IPS-11a (cell line): ENCODE results near the gene ADAMTS4.

ENCODE experiments used
- H3K4me3 ChIP-seq: one replicate; pipeline ENCODE4 v1.5.1; 2013; ENCODE audit warnings: low read depth, low read length, control low read depth

ADAMTS4 gene

GRCh38 chr1:161219078-161219892, 20.4 kb upstream of the ADAMTS4 start:
- no peak overlapping the region for H3K4me3 ChIP-seq

GRCh38 chr1:161218301-161219077, 19.6 kb upstream of the ADAMTS4 start:
- no peak overlapping the region for H3K4me3 ChIP-seq

GRCh38 chr1:161217831-161218230, 19.0 kb upstream of the ADAMTS4 start:
- no peak overlapping the region for H3K4me3 ChIP-seq

- no peak overlapping the region for H3K4me3 ChIP-seq
These were observed 18.3 kb upstream of the ADAMTS4 start for GRCh38 chr1:161216945-161217712.

- no peak within 1 kb of the TSS for H3K4me3 ChIP-seq
These were observed 16.2 kb upstream of the ADAMTS4 start, which contains the start of gene FCER1G for GRCh38 chr1:161215076-161215475. FCER1G (plus strand) TSS chr1:161215295; CDS start chr1:161215322, 27 bp downstream.

GRCh38 chr1:161214369-161214768, 15.5 kb upstream of the ADAMTS4 start:
- H3K4me3 ChIP-seq = no peak overlapping the region

GRCh38 chr1:161209790-161210409, 11.0 kb upstream of the ADAMTS4 start:
- no peak overlapping the region for H3K4me3 ChIP-seq

- H3K4me3 ChIP-seq = no peak overlapping the region
These were observed 8.3 kb upstream of the ADAMTS4 start for GRCh38 chr1:161207173-161207572.

- H3K4me3 ChIP-seq = no peak overlapping the region
These were observed 7.7 kb upstream of the ADAMTS4 start for GRCh38 chr1:161206411-161207140.

- H3K4me3 ChIP-seq = peak within 1 kb of the TSS; percentile 72
These were observed 3.2 kb upstream of the ADAMTS4 start, which contains the start of gene NDUFS2 for GRCh38 chr1:161201836-161202712. NDUFS2 (plus strand) TSS chr1:161202367; CDS start chr1:161202386, 19 bp downstream.

GRCh38 chr1:161200992-161201835, 2.4 kb upstream of the ADAMTS4 start:
- peak overlapping the region; percentile 8 for H3K4me3 ChIP-seq

GRCh38 chr1:161200421-161200991, 1.7 kb upstream of the ADAMTS4 start:
- H3K4me3 ChIP-seq = no peak overlapping the region

GRCh38 chr1:161199506-161200139, 769 bp upstream of the ADAMTS4 start:
- no peak overlapping the region for H3K4me3 ChIP-seq

GRCh38 chr1:161198194-161198896, 509 bp downstream of the ADAMTS4 start:
- no peak overlapping the region for H3K4me3 ChIP-seq

GRCh38 chr1:161197560-161198193, 1.2 kb downstream of the ADAMTS4 start:
- peak overlapping the region; percentile 8 for H3K4me3 ChIP-seq
